NB4 (cell line): ENCODE data around the gene SLC35D3.

Experiments used
- MYC ChIP-seq: IDR thresholded peaks from 2 replicates; pipeline ENCODE4 v1.6.1; 2011; ENCODE audit warnings: low read depth, low read length
- POLR2A ChIP-seq: IDR thresholded peaks from 2 replicates; pipeline ENCODE4 v1.6.1; 2011; ENCODE audit warnings: mild to moderate bottlenecking; ENCODE audit not compliant: insufficient read length; ENCODE audit errors: extremely low read depth
- TF ChIP-seq, protein P1 (sequence below): IDR thresholded peaks from 2 replicates; pipeline ENCODE4 v1.6.1; 2011; ENCODE audit warnings: low read depth, low read length
- TF ChIP-seq, protein P2 (sequence below): IDR thresholded peaks from one replicate; pipeline ENCODE4 v1.5.1; 2012; ENCODE audit warnings: low read depth, low read length

DNA sequence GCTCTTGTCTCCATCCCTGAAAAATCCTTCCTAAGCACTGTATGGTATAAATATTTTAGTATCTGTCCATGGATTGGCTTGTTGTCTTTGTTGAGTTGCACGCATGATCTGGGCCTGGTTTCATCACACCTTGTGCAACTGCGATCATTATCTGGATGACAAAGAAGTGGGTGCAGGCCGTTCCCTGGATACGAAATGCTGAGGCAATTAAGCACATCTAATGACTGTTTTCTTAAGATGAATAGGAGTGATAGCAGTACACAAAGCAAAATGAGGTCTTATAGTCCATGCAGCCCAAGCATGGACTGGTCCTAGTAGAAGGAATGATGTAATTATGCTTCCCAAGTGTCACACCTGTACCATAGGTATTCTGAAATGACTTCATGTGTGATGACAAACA, 47.8 kb downstream of the SLC35D3 start:
- TF ChIP-seq, protein P1, sequence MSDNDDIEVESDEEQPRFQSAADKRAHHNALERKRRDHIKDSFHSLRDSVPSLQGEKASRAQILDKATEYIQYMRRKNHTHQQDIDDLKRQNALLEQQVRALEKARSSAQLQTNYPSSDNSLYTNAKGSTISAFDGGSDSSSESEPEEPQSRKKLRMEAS = no peak
- TF ChIP-seq, protein P2, sequence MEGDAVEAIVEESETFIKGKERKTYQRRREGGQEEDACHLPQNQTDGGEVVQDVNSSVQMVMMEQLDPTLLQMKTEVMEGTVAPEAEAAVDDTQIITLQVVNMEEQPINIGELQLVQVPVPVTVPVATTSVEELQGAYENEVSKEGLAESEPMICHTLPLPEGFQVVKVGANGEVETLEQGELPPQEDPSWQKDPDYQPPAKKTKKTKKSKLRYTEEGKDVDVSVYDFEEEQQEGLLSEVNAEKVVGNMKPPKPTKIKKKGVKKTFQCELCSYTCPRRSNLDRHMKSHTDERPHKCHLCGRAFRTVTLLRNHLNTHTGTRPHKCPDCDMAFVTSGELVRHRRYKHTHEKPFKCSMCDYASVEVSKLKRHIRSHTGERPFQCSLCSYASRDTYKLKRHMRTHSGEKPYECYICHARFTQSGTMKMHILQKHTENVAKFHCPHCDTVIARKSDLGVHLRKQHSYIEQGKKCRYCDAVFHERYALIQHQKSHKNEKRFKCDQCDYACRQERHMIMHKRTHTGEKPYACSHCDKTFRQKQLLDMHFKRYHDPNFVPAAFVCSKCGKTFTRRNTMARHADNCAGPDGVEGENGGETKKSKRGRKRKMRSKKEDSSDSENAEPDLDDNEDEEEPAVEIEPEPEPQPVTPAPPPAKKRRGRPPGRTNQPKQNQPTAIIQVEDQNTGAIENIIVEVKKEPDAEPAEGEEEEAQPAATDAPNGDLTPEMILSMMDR = no peak
- TF ChIP-seq POLR2A (no peak), MYC (no peak)
